ENCODE data around the gene LLCFC1. TPM values are rescaled to one million over a fixed set of nuclear protein-coding genes. Genes with fewer than 3 reads are reported as not detected.
"Not testable (repeated sequence)": the region's sequence is repeated elsewhere in the genome, so short reads cannot be mapped to it uniquely, and the experiment has no call there.

The LLCFC1 gene
- total and polyA plus RNA-seq, 3 donors from 2014 or later: 14.1 to 73.2 (median 38.5) TPM

GRCh38 chr7:142974626-142975025 is 35.3 kb downstream of the LLCFC1 start:
- TF ChIP-seq CTCF (IDR thresholded peaks at IDR 0.05) (no peak), POLR2A (IDR thresholded peaks at IDR 0.05) (no peak)
- Histone ChIP-seq H3K4me1 (peaks cover 4% of the 10 kb centered on the region), H3K27me3 (no peaks in the 10 kb centered on the region), H3K36me3 (ENCODE audit: low read depth, missing control alignments) (no peaks in the 10 kb centered on the region), H3K9me3 (no peaks in the 10 kb centered on the region), H3K4me3 (no peak overlapping the region), H3K27ac (no peak overlapping the region)
- 85 to 93% methylated on average over 3 of the region's 3 CpGs for WGBS, 2 donors
- intact Hi-C loops (cut with DNase I; ENCODE audit: low total_unique reads): no loop called here
- DNase-seq: no peak

GRCh38 chr7:142978402-142978801 is 39.1 kb downstream of the LLCFC1 start:
- H3K4me1 ChIP-seq; H3K27ac ChIP-seq; DNase-seq; H3K36me3 ChIP-seq (ENCODE audit: low read depth, missing control alignments); H3K27me3 ChIP-seq; H3K9me3 ChIP-seq; H3K4me3 ChIP-seq; intact Hi-C loops (cut with DNase I; ENCODE audit: low total_unique reads): not testable (repeated sequence)
- WGBS, 2 donors: 87 to 91% methylated on average over 4 of the region's 4 CpGs

GRCh38 chr7:142983825-142984224 is 44.5 kb downstream of the LLCFC1 start:
- no peak overlapping the region for H3K4me3 ChIP-seq
- no peaks in the 10 kb centered on the region for H3K36me3 ChIP-seq (ENCODE audit: low read depth, missing control alignments)
- no peaks in the 10 kb centered on the region for H3K4me1 ChIP-seq
- H3K27ac ChIP-seq: no peak overlapping the region
- H3K9me3 ChIP-seq: no peaks in the 10 kb centered on the region
- intact Hi-C loops (cut with DNase I; ENCODE audit: low total_unique reads): no loop called here
- no peaks in the 10 kb centered on the region for H3K27me3 ChIP-seq
- no peak for TF ChIP-seq POLR2A (IDR thresholded peaks at IDR 0.05)
- no peak for TF ChIP-seq CTCF (IDR thresholded peaks at IDR 0.05)
- DNase-seq: no peak
- 88% methylated on average over 1 of the region's 1 CpG; no CpG with 5 or more reads in 1 of the 2 donors for WGBS, 2 donors

- DNase-seq: no peak
- H3K4me3 ChIP-seq: no peak overlapping the region
- H3K36me3 ChIP-seq (ENCODE audit: low read depth, missing control alignments): no peaks in the 10 kb centered on the region
- no peaks in the 10 kb centered on the region for H3K4me1 ChIP-seq
- H3K27ac ChIP-seq: no peak overlapping the region
- no peaks in the 10 kb centered on the region for H3K9me3 ChIP-seq
- intact Hi-C loops (cut with DNase I; ENCODE audit: low total_unique reads): no loop called here
- H3K27me3 ChIP-seq: no peaks in the 10 kb centered on the region
- TF ChIP-seq POLR2A (IDR thresholded peaks at IDR 0.05) (no peak), CTCF (IDR thresholded peaks at IDR 0.05) (no peak)
- WGBS, 2 donors: 71 to 88% methylated on average over 1 of the region's 1 CpG
Measured at GRCh38 chr7:142984297-142984696, 45.0 kb downstream of the LLCFC1 start.

Other genes with a start within 250 kb of the LLCFC1 start
- not detected for gene PRSS1, start 190.0 kb upstream of the LLCFC1 start, total RNA-seq
- gene PRSS1, start 190.0 kb upstream of the LLCFC1 start, polyA plus RNA-seq (ENCODE audit: insufficient read depth, low read depth, low replicate concordance): not detected
- gene PRSS2, start 168.5 kb upstream of the LLCFC1 start, total RNA-seq: not detected
- gene PRSS2, start 168.5 kb upstream of the LLCFC1 start, polyA plus RNA-seq (ENCODE audit: insufficient read depth, low read depth, low replicate concordance): not detected
- gene EPHB6, start 84.4 kb upstream of the LLCFC1 start, total RNA-seq: 10 to 100 TPM; 47.3 to 52.0 TPM
- gene EPHB6, start 84.4 kb upstream of the LLCFC1 start, polyA plus RNA-seq (ENCODE audit: insufficient read depth, low read depth, low replicate concordance): 38.1 TPM
- 1 to 10 TPM; 2.2 to 4.5 TPM for gene TRPV6, start 53.7 kb upstream of the LLCFC1 start, total RNA-seq
- 2.6 TPM for gene TRPV6, start 53.7 kb upstream of the LLCFC1 start, polyA plus RNA-seq (ENCODE audit: insufficient read depth, low read depth, low replicate concordance)
- 1 to 10 TPM; 1.4 to 2.1 TPM for gene TRPV5, start 5.7 kb upstream of the LLCFC1 start, total RNA-seq
- 0.57 TPM for gene TRPV5, start 5.7 kb upstream of the LLCFC1 start, polyA plus RNA-seq (ENCODE audit: insufficient read depth, low read depth, low replicate concordance)
- gene KEL, start 22.9 kb downstream of the LLCFC1 start, total RNA-seq: 100 to 1,000 TPM; 124 TPM
- 52.1 TPM for gene KEL, start 22.9 kb downstream of the LLCFC1 start, polyA plus RNA-seq (ENCODE audit: insufficient read depth, low read depth, low replicate concordance)
- 1 to 10 TPM in 1 of 2 donors, under 1 TPM in 1; 0.99 to 3.5 TPM for gene OR9A2, start 87.6 kb downstream of the LLCFC1 start, total RNA-seq
- not detected for gene OR9A2, start 87.6 kb downstream of the LLCFC1 start, polyA plus RNA-seq (ENCODE audit: insufficient read depth, low read depth, low replicate concordance)
- not detected for gene OR6V1, start 112.9 kb downstream of the LLCFC1 start, total RNA-seq
- gene OR6V1, start 112.9 kb downstream of the LLCFC1 start, polyA plus RNA-seq (ENCODE audit: insufficient read depth, low read depth, low replicate concordance): not detected
- gene PIP, start 192.6 kb downstream of the LLCFC1 start, total RNA-seq: not detected
- not detected for gene PIP, start 192.6 kb downstream of the LLCFC1 start, polyA plus RNA-seq (ENCODE audit: insufficient read depth, low read depth, low replicate concordance)
- not detected for gene TAS2R39, start 243.9 kb downstream of the LLCFC1 start, total RNA-seq
- gene TAS2R39, start 243.9 kb downstream of the LLCFC1 start, polyA plus RNA-seq (ENCODE audit: insufficient read depth, low read depth, low replicate concordance): not detected

Data from testis (tissue), 3 donors.